ENCODE results near the gene CELSR2.

The CELSR2 gene

DNA sequence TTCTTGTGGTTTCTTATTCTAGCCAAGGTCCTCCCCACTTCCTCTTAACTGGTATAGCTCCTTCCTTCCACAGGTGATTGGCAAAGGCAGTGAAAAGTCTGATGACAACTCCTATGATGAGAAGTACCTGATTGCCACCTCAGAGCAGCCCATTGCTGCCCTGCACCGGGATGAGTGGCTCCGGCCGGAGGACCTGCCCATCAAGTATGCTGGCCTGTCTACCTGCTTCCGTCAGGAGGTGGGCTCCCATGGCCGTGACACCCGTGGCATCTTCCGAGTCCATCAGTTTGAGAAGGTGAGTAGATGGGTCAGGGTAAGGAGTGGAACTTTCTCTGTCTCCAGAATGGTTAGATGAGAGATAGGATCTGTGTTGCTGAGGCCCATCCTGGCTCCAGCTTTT is 14.2 kb upstream of the CELSR2 start:
- no peak for DNase-seq

DNA sequence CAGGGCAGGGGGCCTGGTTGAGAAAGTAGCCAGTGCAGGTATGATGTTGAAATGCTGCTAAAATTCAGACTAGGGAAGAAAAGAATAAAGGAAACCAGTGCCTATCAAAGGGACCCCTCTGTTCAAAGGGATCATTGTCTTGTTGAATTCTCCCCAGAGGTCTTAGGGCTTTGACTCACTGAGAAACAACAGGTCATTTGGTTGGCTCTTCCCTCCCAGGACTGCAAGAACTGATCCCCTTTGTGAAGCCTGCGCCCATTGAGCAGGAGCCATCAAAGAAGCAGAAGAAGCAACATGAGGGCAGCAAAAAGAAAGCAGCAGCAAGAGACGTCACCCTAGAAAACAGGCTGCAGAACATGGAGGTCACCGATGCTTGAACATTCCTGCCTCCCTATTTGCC is 11.8 kb upstream of the CELSR2 start:
- DNase-seq: no peak

DNA sequence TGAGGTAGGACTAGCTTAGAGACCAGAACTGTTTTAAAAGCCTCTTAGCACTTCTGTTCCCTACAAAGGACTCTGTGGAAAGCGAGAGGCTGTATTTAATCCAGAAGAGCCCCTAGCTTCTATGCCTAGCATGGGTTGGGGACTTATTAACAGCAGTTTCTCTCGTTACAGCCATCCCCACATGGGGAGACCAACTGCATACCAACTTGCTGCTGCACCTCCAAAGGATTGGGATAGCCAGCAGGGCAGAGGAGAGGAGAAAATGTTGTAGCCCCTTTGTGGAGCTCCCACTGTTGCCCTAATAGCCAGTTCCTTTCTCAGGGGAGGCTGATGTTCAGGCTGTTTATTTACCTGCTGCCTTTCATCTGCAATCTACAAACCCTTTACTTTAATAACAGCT is 11.0 kb upstream of the CELSR2 start:
- DNase-seq: no peak

DNA sequence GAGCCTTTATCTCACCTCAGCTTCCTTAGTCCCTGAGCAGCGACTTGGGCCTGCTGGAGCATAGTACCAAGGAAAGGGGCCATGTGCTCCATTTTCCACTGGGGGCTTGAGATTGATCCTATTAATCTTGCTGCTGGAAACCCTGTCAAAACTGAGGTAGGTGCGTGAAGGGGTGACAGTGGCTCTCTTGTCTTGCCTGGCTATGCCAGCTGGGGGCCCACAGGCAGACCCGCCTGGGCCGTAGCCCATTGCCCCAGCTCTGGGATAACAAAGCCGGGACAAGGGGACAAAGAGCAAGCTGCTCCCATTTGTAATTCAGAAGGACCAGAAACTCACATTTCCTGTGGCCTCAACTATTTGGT is 10.3 kb upstream of the CELSR2 start:
- no peak for DNase-seq

DNA sequence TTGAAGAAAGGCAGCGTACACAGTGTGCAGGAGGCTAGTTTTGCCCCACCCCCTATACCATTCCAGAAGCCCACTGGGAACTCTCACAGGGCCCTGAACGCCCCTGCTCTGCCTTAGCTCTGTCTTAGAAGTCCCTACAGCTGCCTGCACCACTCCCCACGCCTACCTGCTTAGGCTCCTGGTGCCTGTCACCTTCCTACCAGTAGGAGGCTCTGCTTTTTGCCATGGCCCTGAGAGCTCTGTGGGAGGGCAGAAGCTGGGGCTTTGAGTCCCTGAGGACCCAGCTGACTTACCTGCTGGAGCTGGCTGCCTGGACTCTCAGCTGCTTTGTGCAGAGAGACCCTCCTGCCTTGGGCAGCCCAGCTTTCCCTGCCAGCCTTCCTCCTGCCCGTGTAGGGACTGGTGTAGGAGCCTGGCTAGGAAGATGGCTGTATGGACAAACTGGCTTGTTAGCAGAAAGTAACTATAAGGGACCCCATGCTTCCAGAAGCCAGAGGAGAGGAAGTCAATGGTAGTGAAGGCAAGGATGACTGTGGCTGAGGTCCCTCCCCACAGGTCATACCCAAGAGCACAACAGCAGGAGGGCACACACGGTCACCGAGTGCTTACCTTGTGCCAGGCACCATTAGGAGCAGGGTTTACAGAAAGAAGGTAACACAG is 9.8 kb upstream of the CELSR2 start:
- DNase-seq: peak; percentile 25

DNA sequence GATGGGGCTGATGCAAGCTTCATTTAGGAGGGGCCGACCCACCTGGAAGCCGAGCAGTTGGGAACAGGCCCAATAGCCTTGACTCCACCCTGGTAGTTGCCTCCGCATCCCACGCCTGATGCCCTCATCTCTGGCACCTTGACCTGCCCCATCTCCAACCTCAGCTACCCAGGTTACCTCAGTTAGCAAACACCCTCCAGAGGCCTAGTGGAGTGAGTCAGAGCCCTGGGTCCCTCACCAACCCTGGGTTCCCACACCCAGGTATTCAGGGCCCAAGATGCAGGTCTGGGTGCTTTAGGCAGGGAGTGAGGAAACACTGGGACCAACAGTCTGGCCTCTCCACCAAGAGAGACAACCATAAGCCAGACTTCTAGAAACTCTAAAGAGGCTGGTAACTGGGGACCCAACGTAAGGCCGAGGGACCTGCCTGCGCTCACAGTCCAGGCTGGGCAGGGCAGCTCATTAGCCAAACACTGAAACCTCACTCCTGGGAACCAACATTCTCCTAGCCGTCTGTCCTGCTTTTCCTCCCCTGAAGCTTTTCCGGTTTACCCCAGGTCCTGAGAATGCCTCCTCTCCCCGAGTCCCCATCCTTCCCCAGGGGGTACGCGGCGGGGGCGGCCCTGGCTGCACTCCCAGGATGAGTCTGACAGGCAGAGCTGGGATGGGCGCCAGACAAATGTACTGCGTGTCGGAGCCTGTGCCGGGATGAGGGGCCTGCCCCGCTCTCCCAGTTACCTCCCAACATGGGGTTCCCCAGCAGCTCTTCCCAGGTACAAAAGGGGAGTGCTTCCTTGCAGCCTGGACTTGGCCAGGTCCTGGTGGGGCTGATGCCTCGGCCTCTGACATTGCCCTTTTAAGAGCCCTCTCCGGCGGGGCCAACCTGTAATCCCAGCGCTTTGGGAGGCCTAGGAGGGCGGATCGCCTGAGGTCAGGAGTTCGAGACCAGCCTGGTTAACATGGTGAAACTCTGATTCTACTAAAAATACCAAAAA is 8.9 kb upstream of the CELSR2 start:
- peak; percentile 32 for DNase-seq

DNA sequence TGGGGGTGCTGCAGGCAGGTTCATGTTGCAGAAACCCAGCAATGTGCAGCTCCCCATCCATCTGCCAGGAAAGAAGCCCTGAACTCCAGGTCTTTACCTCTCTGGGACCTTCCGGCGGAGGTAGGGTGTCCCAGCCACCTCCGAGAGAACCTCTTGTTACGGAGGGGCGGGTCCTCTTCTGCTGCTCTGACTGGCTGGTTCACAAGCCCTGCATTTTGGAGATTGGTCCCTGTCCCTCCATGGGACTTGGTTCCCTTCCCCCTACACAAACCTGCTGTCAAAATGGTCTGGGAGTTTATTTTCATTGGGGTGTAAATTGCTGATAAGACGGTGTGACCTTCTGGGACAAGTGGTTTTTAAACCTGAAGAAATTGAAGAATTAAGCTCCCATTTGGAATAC is 8.0 kb upstream of the CELSR2 start:
- no peak for DNase-seq

DNA sequence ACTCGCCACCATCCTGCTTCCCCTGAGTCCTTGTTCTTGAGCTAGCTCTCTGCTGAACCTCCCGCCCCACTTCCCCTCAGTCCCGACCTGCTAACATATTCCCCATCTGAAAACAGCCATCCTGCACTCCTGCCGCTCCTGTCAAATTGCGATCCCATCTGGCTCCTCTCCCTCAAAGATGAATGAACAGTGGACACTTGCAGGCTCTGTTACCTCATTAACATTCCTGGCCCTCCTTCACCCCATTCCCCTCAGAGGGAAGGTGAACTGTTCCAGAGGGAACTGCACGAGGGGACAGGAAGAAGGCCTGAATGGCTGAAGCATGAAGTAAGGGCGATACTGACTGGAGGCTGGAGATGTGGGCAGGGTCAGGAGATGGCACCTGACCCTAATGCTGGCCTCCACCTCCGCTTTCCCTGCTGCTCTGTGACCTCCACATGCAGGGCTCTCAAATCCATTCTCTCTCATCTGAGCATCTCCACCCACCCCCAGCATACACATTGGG is 7.4 kb upstream of the CELSR2 start:
- no peak for DNase-seq

DNA sequence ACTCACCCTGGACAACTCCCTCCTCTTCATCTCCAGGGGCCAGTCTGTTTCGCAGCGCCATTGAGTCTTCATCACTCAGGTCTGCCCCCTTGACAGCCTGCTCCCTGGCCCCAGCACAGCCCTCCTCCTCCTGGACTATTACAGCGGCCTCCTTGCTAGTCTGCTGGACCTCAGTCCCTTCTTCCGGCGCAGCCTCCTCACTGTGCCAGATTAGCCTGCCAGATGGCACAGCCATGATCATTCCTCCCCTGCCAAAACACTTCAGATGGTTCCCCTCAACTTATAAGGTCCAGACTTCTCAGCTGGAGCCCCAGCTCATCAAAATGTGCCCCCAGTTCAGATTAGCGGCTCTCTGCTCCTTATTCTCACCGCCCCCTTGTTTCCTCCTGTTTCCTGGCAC is 7.0 kb upstream of the CELSR2 start:
- no peak for DNase-seq

DNA sequence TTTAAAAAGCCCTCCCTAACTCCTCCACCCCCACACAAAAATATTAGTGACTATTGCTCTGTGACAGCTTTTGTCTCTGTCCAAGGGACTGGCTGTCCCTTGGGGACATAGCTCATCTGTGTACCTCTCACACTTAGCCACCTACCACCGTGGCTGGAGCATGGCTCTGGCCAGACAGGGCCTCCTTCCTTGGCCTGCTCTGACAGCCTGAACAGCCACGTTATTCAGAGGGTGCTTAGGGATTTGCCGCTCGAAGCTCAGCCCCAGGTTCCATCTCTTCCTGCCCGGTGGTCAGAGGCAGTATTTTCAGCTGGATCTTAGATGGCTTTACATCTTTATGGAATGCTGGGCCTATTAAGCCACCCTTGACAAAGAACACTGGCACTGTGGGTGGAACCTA is 6.1 kb upstream of the CELSR2 start:
- DNase-seq: no peak

DNA sequence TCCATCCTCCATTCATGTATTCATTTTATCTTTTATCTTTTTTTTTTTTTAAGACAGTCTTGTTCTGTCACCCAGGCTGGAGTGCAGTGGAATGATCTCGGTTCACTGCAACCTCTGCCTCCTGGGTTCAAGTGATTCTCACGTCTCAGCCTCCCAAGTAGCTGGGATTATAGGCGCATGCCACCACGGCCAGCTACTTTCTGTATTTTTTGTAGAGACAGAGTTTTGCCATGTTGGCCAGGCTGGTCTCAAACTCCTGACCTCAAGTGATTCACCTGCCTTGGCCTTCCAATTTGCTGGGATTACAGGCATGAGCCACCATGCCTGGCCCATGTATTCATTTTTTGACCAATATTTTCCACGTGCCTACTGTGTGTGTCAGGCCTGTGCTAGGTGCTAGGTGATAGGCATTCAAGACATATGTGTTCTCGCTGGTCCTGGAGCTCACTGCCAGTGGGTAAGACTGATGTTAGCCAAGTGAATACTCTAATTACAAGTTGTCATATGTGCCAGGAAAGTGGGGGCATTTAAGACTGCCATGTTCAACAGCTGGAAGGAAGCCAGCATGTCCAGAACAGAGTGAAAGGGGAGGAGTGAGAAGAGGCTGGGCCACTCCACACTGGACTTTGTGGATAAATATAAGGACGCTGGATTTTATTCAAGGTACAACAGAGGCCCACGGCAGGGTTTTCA is 5.3 kb upstream of the CELSR2 start:
- no peak for DNase-seq

DNA sequence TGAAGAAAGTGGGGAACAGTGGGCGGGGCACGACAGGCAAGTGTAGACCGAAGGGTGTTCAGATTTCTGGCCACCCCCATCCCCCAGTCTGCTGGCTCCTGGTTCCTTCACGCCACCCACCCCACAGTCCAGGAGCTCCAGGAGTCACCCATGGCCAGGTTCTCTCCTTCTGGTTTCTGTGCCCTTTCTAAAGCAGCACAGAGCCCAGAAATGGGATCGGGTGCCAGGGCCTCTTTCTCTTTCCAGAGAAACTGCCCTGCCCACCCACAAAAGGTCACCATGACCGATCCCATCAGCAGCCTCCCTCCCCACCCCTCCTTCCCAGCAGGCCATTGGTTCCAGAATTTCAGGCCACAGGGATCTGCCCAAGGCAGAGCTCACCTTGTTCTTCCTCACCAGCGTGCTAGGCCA is 3.2 kb upstream of the CELSR2 start:
- DNase-seq: no peak

DNA sequence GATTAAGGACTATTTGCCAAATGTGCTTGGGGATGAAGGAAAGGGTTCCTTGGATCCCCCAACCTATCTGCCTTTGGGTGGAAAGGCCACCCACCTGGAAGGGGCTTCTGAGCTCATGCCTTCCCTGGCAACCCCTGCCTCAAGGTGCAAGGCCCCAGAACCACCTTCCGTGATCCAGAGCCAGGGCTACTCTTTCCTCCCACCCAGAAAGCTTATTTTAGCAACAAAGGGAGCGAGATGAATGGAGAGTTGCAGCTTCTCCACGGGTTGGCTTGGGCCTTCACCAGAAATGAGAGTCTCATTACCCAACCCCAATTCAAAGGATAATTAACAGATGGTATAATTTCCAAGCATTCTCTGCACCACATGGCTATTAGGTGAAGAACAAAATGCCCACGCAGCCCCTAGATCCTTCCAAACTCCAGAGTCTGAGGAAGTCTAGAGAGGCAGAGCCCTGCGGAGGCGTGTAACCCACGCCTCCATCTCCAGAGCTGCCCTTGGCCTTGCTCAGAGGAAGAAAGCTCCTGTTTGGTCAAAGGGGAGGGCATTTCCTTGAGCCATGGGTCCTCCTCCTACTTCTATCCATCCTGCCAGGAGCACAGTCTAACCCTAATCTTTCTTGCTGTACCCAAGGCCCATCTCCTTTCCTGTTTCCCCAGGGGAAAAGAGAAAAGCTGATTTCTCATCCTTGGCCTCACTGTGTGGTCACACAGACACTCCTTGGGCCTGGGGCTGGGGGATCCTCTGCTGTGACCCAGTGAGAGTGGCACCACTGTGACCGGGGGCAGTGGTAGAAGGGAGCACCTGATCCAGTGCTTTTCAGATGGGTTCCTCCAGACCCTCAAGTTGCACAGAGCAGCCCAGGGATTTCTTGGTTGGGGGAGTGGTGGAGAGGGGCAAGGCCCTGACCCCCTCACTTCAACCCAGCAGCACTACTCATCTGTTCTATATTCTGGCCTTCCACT is 1.7 kb upstream of the CELSR2 start:
- no peak for DNase-seq

DNA sequence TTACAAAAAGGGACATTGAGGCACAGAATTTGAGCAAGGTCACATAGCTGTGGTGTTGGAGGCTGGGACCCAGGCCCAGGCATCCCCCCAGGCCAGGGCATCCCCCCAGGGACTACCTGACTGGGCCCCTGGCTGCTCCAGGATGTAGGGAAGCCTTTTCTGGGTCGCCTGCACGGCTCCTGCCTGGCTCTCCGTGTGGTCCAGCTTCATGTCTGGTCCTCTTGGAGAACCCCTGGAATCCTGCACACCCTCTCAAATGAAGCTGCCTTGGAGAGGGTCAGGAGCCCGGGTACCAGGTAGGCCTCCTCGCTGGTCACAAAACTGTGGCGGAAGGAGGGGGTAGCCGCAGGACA is 919 bp upstream of the CELSR2 start:
- DNase-seq: no peak

DNA sequence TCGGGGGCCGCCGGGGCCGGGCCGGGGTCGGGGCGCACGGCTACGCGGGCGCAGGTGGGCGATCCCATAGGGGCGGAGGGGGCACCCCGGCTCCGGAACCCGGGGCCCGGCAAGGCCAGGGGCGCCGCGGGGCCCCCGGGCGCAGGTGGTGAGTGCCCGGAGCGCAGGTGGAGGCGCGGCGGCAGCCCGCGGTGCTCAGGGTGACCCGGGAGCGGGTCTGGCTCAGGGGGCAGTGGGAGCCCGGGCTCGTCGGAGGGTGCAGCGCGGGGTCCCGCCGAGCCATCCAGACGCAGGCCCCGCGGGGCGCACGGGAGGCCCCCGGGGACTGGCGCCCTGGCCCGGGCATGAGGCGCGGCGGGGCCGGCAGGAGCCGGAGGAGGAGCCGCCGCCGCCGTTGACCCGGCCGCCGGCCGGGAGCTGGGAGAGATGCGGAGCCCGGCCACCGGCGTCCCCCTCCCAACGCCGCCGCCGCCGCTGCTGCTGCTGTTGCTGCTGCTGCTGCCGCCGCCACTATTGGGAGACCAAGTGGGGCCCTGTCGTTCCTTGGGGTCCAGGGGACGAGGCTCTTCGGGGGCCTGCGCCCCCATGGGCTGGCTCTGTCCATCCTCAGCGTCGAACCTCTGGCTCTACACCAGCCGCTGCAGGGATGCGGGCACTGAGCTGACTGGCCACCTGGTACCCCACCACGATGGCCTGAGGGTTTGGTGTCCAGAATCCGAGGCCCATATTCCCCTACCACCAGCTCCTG is 489 bp downstream of the CELSR2 start:
- no peak for DNase-seq

DNA sequence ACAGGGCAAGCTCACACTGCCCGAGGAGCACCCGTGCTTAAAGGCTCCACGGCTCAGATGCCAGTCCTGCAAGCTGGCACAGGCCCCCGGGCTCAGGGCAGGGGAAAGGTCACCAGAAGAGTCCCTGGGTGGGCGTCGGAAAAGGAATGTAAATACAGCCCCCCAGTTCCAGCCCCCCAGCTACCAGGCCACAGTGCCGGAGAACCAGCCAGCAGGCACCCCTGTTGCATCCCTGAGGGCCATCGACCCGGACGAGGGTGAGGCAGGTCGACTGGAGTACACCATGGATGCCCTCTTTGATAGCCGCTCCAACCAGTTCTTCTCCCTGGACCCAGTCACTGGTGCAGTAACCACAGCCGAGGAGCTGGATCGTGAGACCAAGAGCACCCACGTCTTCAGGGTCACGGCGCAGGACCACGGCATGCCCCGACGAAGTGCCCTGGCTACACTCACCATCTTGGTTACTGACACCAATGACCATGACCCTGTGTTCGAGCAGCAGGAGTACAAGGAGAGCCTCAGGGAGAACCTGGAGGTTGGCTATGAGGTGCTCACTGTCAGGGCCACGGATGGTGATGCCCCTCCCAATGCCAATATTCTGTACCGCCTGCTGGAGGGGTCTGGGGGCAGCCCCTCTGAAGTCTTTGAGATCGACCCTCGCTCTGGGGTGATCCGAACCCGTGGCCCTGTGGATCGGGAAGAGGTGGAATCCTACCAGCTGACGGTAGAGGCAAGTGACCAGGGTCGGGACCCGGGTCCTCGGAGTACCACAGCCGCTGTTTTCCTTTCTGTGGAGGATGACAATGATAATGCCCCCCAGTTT is 1.3 kb downstream of the CELSR2 start:
- no peak for DNase-seq

DNA sequence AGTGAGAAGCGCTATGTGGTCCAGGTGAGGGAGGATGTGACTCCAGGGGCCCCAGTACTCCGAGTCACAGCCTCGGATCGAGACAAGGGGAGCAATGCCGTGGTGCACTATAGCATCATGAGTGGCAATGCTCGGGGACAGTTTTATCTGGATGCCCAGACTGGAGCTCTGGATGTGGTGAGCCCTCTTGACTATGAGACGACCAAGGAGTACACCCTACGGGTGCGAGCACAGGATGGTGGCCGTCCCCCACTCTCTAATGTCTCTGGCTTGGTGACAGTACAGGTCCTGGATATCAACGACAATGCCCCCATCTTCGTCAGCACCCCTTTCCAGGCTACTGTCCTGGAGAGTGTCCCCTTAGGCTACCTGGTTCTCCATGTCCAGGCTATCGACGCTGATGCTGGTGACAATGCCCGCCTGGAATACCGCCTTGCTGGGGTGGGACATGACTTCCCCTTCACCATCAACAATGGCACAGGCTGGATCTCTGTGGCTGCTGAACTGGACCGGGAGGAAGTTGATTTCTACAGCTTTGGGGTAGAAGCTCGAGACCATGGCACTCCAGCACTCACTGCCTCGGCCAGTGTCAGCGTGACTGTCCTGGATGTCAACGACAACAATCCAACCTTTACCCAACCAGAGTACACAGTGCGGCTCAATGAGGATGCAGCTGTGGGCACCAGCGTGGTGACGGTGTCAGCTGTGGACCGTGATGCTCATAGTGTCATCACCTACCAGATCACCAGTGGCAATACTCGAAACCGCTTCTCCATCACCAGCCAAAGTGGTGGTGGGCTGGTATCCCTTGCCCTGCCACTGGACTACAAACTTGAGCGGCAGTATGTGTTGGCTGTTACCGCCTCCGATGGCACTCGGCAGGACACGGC is 2.2 kb downstream of the CELSR2 start:
- DNase-seq: no peak

DNA sequence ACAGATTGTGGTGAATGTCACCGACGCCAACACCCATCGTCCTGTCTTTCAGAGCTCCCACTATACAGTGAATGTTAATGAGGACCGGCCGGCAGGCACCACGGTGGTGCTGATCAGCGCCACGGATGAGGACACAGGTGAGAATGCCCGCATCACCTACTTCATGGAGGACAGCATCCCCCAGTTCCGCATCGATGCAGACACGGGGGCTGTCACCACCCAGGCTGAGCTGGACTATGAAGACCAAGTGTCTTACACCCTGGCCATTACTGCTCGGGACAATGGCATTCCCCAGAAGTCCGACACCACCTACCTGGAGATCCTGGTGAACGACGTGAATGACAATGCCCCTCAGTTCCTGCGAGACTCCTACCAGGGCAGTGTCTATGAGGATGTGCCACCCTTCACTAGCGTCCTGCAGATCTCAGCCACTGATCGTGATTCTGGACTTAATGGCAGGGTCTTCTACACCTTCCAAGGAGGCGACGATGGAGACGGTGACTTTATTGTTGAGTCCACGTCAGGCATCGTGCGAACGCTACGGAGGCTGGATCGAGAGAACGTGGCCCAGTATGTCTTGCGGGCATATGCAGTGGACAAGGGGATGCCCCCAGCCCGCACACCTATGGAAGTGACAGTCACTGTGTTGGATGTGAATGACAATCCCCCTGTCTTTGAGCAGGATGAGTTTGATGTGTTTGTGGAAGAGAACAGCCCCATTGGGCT is 3.0 kb downstream of the CELSR2 start:
- no peak for DNase-seq

All from CD4-positive, alpha-beta T cell treated with Interleukin-21 for 1 hour (primary cell).